ENCODE results near the gene NECAB2.

The NECAB2 gene

DNA sequence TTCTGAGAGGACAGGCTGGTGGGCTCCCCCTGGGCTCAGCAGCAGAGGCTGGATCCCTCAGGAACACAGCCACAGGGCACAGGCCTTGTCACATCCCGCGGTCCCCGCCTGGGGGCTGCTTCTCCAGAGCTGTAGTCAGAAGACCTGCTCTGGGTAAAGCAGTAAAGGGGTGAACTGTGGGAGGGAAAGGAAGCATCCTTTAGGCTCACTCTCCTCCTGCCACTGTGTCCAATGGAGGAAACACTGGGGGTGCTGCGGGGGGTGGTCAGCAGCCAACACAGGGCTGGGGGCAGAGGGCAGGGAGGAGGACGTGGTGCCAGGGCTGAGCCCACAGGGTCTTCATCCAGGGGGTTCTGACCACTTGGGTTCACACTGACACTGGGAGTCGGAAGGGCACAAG lies 79.6 kb downstream of the NECAB2 start:
- no peak for DNase-seq

GRCh38 chr16:84048270-84048669 lies 80.2 kb downstream of the NECAB2 start:
- no peak for DNase-seq

- DNase-seq = no peak
Observed at GRCh38 chr16:84048871-84049270, 80.8 kb downstream of the NECAB2 start.

DNA sequence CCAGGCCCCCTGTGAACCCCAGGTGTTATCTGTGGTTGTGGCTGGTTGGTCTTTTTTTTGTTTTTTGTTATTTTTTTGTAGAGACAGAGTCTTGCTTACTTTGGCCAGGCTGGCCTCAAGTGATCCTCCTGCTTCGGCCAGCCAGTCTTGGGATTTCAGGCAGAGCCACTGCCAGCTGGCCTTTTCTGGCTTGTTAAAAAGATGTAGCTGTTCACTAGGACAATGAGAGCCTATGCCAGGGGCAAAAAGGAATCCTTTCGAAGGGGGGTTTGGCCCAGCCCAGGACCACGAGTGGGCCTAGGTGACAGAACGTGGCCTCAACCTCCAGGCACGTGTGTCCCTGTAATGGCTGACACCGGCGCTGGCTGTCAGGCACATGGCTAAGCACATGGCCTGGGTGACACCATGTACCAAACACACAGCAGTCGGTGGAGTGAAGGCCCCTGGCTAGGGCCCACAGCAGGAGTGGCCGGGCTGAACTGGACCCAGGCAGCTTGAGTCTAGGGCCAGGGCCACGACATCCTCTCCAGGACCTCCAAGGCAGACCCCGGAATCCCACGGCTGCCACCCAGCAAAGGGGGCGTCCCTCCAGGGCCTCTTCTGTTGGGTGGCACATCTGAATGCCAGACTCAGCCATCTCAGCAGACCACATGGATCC lies 81.5 kb downstream of the NECAB2 start:
- DNase-seq = no peak

DNA sequence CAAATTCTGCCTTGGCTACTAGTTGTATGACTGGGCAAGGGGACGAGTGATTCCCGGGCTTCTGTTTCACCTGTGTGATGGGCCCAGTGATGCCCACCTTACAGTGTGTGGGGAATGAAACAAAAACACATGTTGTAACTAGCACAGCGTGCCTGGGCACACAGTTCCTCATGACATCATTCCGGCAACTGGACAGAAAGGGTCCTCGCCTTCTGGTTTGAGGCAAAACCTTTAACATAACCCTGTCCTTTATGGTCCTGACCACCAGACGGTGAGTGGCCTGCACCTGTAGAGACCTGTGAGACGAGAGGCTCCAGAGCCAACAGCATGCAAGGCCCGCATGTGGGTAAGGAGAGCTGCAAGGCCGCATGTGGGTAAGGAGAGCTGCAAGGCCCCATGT lies 82.3 kb downstream of the NECAB2 start:
- DNase-seq = no peak

DNA sequence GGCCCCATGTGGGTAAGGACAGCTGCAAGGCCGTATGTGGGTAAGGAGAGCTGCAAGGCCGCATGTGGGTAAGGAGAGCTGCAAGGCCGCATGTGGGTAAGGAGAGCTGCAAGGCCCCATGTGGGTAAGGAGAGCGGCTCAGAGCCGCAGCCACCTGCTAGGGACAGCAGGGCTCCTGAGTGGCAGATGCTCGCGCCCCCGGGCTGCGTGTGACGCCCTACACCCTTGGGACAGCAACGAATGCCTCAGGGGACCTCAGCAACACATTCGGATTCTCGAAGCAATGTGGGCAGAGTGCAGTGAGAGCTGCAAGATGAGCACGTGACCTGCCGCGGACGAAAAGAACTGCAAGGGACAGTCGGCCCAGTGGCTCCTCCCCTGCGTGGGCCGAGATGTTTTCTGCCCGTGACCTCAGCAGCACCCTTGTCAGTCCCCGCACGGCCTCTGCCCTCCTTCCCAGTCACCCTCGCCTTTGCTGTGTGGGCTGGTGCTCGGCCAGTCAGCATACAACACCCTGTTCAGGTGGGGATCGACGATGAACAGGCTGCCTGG lies 84.1 kb downstream of the NECAB2 start:
- DNase-seq = no peak
